ENCODE measurements around the gene ZNHIT2.

Gene ZNHIT2

GRCh38 chr11:65112546-65113360 lies 4.7 kb downstream of the ZNHIT2 start:
- peak; percentile 65 for DNase-seq
- peaks cover 10% of the 10 kb centered on the region for H3K36me3 ChIP-seq
- peak overlapping the region; percentile 69 for H3K4me3 ChIP-seq (ENCODE audit: low read depth, low read length)
- H3K9me3 ChIP-seq = no peaks in the 10 kb centered on the region
- no peaks in the 10 kb centered on the region for H3K27me3 ChIP-seq
- peak; percentile 56 for TF ChIP-seq CTCF (IDR thresholded peaks at IDR 0.05; ENCODE audit: low read depth, low read length)
- peaks cover 5% of the 10 kb centered on the region for H3K4me1 ChIP-seq

GRCh38 chr11:65111744-65112545 lies 5.6 kb downstream of the ZNHIT2 start, which contains the start of gene TM7SF2:
TM7SF2 (plus strand) TSS chr11:65111872; CDS start chr11:65112016, 144 bp downstream.
- Histone ChIP-seq H3K27me3 (no peaks in the 10 kb centered on the region), H3K4me1 (peaks cover 5% of the 10 kb centered on the region), H3K9me3 (no peaks in the 10 kb centered on the region), H3K36me3 (peaks cover 10% of the 10 kb centered on the region), H3K4me3 (ENCODE audit: low read depth, low read length) (peak within 1 kb of the TSS; percentile 69)
- TF ChIP-seq CTCF (IDR thresholded peaks at IDR 0.05; ENCODE audit: low read depth, low read length) = no peak
- peak; percentile 94 for DNase-seq

DNA sequence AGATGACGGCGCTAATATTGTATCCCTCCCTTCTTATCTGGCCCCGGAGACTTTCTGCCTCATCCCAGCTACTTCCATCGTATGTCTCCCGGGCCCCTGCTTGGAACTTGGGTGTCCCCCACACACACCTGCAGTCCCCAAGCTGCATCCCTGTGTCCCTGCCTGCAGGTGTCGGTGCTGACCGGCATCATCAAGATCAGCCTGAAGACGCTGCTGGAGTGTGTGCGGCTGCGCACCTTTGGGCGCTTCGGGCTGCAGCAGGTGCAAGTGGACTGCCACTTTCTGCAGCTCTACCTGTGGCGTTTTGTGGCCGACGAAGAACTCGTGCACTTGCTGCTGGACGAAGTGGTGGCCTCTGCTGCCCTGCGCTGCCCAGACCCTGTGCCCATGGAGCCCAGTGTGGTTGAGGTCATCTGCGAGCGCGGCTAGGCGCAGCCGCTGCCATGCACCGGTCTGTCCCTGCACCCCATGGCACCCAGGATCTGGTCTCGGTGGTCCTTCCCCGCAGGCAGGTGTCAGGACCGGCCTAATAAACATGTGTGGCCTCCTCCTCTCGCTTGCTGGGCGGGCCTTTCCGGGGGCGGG lies 6.2 kb downstream of the ZNHIT2 start:
- no peak for TF ChIP-seq CTCF (IDR thresholded peaks at IDR 0.05; ENCODE audit: low read depth, low read length)
- peaks cover 7% of the 10 kb centered on the region for H3K36me3 ChIP-seq
- no peak overlapping the region for H3K4me3 ChIP-seq (ENCODE audit: low read depth, low read length)
- H3K27me3 ChIP-seq = no peaks in the 10 kb centered on the region
- H3K4me1 ChIP-seq = peaks cover 5% of the 10 kb centered on the region
- no peaks in the 10 kb centered on the region for H3K9me3 ChIP-seq
- DNase-seq = no peak

GRCh38 chr11:65110354-65110861 lies 7.1 kb downstream of the ZNHIT2 start:
- Histone ChIP-seq H3K4me3 (ENCODE audit: low read depth, low read length) (no peak overlapping the region), H3K9me3 (no peaks in the 10 kb centered on the region), H3K4me1 (peaks cover 5% of the 10 kb centered on the region), H3K27me3 (no peaks in the 10 kb centered on the region), H3K36me3 (peaks cover 5% of the 10 kb centered on the region)
- DNase-seq = peak; percentile 81
- peak; percentile 77 for TF ChIP-seq CTCF (IDR thresholded peaks at IDR 0.05; ENCODE audit: low read depth, low read length)

DNA sequence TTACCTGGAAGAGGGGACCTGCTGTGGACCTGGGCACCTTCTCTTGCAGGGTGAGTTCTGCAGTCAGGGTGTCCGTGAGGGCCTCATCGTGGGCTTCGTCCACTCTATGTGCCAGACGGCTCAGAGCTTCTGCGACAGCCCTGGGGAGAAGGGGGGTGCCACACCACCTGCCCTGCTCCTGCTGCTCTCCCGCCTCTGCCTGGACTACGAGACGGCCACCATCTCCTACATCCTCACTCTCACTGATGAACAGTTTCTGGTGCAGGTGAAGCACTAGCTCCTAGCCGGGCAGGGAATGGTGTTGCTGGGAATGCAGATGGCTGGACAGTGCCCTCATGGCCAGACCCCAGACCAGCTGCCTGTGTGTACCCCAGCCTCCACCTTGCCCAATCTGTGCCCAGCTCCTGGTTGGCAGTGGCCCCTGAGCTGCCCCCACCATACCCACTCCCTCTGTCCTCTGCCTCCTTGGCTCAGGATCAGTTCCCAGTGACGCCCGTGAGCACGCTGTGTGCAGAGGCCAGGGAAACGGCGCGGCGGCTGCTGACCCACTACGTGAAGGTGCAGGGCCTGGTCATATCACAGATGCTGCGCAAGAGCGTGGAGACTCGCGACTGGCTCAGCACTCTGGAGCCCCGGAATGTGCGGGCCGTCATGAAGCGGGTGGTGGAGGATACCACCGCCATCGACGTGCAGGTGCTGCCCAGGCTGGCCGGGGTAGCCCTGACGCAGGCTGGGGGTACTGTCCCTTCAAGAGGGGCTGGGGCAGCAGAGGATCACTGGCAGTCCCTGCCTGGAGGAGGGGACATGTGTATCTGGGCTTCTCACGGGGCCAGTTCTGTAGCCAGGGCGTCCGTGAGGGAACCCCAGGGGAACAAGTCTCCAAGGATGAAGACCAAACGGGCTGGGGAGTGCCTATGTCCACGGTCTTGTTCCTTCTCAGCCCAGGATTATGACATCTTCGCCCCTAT lies 8.0 kb downstream of the ZNHIT2 start:
- DNase-seq = no peak

More for the DNA sequence above, 8.0 kb downstream of the ZNHIT2 start:
- Histone ChIP-seq H3K4me1 (peaks cover 5% of the 10 kb centered on the region), H3K36me3 (peaks cover 5% of the 10 kb centered on the region), H3K4me3 (ENCODE audit: low read depth, low read length) (no peak overlapping the region), H3K9me3 (no peaks in the 10 kb centered on the region), H3K27me3 (no peaks in the 10 kb centered on the region)
- TF ChIP-seq CTCF (IDR thresholded peaks at IDR 0.05; ENCODE audit: low read depth, low read length) = no peak

Measured in BE2C (cell line).